ENCODE data around the gene C1orf141. TPM values are rescaled to one million over a fixed set of nuclear protein-coding genes. Genes with fewer than 3 reads are reported as not detected.
"Not testable (repeated sequence)": the region's sequence is repeated elsewhere in the genome, so short reads cannot be mapped to it uniquely, and the experiment has no call there.

Gene C1orf141
- total RNA-seq, 1 donor from 2014 or later = not detected

- no peak for ATAC-seq
Measured at GRCh38 chr1:67142931-67143330, 8.2 kb upstream of the C1orf141 start.

- ATAC-seq = not testable (repeated sequence)
Measured at GRCh38 chr1:67141832-67142231, 7.1 kb upstream of the C1orf141 start.

- no peak for ATAC-seq
Measured at GRCh38 chr1:67140460-67140859, 5.7 kb upstream of the C1orf141 start.

- no peak for ATAC-seq
Measured at GRCh38 chr1:67138813-67139499, 4.2 kb upstream of the C1orf141 start.

- ATAC-seq = peak; percentile 45
Measured at GRCh38 chr1:67137307-67137753, 2.6 kb upstream of the C1orf141 start.

GRCh38 chr1:67135354-67135753, 584 bp upstream of the C1orf141 start:
- no peak for ATAC-seq

GRCh38 chr1:67133177-67133576, 1.6 kb downstream of the C1orf141 start:
- ATAC-seq = no peak

- ATAC-seq = no peak
Measured at GRCh38 chr1:67130673-67131072, 4.1 kb downstream of the C1orf141 start.

- ATAC-seq = no peak
Measured at GRCh38 chr1:67126974-67127373, 7.8 kb downstream of the C1orf141 start.

- ATAC-seq = no peak
Measured at GRCh38 chr1:67126111-67126746, 8.5 kb downstream of the C1orf141 start.

GRCh38 chr1:67124455-67124854, 10.3 kb downstream of the C1orf141 start:
- no peak for ATAC-seq

GRCh38 chr1:67120855-67121619, 13.7 kb downstream of the C1orf141 start:
- no peak for ATAC-seq

GRCh38 chr1:67118646-67119045, 16.1 kb downstream of the C1orf141 start:
- ATAC-seq = no peak

GRCh38 chr1:67118191-67118590, 16.6 kb downstream of the C1orf141 start:
- ATAC-seq = no peak

GRCh38 chr1:67114162-67114561, 20.6 kb downstream of the C1orf141 start:
- no peak for ATAC-seq

- no peak for ATAC-seq
Measured at GRCh38 chr1:67110352-67110751, 24.4 kb downstream of the C1orf141 start.

GRCh38 chr1:67105508-67105907, 29.3 kb downstream of the C1orf141 start:
- no peak for ATAC-seq

- no peak for ATAC-seq
Measured at GRCh38 chr1:67103548-67103947, 31.2 kb downstream of the C1orf141 start.

- ATAC-seq = no peak
Measured at GRCh38 chr1:67100833-67101232, 33.9 kb downstream of the C1orf141 start.

GRCh38 chr1:67097305-67097704, 37.5 kb downstream of the C1orf141 start:
- no peak for ATAC-seq

- ATAC-seq = no peak
Measured at GRCh38 chr1:67094191-67094590, 40.6 kb downstream of the C1orf141 start.

- no peak for ATAC-seq
Measured at GRCh38 chr1:67089685-67090208, 45.0 kb downstream of the C1orf141 start.

GRCh38 chr1:67088440-67088839, 46.3 kb downstream of the C1orf141 start:
- no peak for ATAC-seq
